Dermis lymphatic vessel endothelial cell (primary cell): ENCODE measurements around the gene PCDHA10. TPM values are rescaled to one million over a fixed set of nuclear protein-coding genes. Genes with fewer than 3 reads are reported as not detected.

Experiments
- total RNA-seq: library from RNA; depleted of rRNA; stranded (reverse); fragments of >200 nt; gene quantifications from 2 replicates; pipeline ENCODE4 v1.2.1, GENCODE V29; 2014

The PCDHA10 gene, protein sequence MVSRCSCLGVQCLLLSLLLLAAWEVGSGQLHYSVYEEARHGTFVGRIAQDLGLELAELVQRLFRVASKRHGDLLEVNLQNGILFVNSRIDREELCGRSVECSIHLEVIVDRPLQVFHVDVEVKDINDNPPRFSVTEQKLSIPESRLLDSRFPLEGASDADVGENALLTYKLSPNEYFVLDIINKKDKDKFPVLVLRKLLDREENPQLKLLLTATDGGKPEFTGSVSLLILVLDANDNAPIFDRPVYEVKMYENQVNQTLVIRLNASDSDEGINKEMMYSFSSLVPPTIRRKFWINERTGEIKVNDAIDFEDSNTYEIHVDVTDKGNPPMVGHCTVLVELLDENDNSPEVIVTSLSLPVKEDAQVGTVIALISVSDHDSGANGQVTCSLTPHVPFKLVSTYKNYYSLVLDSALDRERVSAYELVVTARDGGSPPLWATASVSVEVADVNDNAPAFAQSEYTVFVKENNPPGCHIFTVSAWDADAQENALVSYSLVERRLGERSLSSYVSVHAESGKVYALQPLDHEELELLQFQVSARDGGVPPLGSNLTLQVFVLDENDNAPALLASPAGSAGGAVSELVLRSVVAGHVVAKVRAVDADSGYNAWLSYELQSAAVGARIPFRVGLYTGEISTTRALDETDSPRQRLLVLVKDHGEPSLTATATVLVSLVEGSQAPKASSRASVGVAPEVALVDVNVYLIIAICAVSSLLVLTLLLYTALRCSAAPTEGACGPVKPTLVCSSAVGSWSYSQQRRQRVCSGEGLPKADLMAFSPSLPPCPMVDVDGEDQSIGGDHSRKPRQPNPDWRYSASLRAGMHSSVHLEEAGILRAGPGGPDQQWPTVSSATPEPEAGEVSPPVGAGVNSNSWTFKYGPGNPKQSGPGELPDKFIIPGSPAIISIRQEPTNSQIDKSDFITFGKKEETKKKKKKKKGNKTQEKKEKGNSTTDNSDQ
- total RNA-seq, result under 0.01 and 0.09 TPM in 2 replicates

DNA sequence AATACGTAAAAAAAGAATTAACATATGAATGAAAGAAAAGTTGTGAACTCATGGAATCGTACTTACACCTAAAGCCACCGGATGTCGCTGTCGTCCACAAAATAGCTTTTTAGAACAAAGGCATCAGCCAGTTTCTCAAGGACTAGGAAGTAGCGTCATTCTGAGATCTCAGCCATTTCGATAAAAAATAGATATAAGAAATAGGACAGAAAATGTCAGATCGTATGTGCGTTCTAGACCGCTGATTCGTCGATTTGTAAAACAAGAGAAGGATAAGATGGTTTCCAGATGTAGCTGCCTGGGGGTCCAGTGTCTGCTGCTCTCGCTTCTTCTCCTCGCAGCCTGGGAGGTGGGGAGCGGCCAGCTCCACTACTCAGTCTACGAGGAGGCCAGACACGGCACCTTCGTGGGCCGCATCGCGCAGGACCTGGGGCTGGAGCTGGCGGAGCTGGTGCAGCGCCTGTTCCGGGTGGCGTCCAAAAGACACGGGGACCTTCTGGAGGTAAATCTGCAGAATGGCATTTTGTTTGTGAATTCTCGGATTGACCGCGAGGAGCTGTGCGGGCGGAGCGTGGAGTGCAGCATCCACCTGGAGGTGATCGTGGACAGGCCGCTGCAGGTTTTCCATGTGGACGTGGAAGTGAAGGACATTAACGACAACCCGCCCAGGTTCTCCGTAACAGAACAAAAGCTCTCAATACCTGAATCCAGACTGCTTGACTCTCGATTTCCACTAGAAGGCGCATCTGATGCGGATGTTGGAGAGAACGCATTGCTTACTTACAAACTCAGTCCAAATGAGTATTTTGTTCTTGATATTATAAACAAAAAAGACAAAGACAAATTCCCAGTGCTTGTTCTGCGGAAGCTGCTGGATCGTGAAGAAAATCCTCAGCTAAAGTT lies at the start of gene PCDHA10:
Gene PCDHA10 (plus strand): TSS at position 126 of the 903 bp plus-strand sequence. CDS start 152 bp downstream, at position 278.

DNA sequence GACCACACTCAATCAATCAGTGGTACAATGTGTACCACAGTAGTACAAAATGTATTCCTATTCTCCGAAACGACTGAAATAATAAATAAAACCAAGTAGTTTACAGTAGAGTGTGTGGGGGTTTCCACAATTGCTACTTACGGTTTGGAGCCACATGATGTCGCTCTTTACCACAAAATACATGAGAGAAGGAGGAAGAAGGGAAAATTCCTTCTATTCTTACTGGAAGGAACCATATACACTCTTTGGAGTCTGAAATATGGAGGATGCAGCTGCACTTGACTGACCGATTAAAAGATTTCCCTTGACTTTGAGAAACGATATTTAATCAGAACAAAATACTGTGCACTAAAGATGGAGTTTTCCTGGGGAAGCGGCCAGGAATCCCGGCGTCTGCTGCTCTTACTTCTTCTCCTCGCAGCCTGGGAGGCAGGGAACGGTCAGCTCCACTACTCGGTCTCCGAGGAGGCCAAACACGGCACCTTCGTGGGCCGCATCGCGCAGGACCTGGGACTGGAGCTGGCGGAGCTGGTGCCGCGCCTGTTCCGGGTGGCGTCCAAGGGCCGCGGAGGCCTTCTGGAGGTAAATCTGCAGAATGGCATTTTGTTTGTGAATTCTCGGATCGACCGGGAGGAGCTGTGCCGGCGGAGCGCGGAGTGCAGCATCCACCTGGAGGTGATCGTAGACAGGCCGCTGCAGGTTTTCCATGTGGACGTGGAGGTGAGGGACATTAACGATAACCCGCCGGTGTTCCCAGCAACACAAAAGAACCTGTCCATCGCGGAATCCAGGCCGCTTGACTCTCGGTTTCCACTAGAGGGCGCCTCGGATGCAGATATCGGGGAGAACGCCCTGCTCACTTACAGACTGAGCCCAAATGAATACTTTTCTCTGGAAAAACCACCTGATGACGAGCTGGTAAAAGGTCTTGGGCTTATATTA lies 48.6 kb upstream of the PCDHA10 start, which contains the start of gene PCDHA4:
Gene PCDHA4 (plus strand): TSS at position 235 of the 942 bp plus-strand sequence.

DNA sequence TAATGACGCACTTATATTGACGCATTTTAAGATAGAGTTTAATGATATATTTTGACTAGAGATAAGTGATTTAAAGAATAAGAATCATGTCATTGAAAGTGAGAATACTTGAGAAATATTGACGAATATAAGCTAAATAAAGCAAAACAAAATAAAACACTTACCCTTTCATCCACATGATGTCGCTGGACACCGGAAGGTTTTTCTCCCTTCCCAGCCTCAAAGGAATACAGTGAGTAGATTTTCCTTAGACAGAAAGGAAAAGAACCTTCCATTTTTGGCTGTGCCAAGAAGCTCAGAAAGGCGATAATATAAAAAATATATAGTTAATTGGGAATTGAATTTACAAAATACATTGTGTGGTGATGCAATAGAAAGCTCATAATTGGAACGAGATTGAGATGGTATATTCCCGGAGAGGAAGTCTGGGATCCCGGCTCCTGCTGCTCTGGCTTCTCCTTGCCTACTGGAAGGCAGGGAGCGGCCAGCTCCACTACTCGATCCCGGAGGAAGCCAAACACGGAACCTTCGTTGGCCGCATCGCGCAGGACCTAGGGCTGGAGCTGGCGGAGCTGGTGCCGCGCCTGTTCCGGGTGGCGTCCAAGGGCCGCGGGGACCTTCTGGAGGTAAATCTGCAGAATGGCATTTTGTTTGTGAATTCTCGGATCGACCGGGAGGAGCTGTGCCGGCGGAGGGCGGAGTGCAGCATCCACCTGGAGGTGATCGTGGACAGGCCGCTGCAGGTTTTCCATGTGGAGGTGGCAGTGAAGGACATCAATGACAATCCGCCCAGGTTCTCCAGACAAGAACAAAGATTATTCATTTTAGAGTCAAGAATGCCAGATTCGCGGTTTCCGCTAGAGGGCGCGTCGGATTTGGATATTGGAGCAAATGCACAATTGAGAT lies 34.1 kb upstream of the PCDHA10 start, which contains the start of gene PCDHA5:
Gene PCDHA5 (plus strand): TSS at position 239 of the 906 bp plus-strand sequence.

DNA sequence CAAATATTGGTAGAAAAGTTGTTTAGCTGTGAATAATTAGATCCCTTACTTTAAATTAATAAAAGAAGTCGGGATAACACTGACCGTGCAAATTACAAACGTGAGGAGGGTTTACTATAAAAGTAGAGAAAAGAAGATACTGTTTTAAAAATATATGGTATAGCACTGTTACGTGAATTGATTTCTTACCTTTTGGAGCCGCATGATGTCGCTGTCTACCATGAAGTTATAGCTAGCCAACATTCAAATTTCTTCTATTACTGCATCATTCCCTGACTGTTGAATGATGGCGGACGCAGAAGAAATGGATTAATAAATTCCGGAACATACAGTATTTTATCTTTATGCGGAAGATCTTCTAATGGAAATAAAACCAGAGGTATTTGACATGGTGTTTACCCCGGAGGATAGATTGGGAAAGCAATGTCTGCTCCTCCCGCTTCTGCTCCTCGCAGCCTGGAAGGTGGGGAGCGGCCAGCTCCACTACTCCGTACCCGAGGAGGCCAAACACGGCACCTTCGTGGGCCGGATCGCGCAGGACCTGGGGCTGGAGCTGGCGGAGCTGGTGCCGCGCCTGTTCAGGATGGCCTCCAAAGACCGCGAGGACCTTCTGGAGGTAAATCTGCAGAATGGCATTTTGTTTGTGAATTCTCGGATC lies 27.9 kb upstream of the PCDHA10 start, which contains the start of gene PCDHA6:
Gene PCDHA6 (plus strand): TSS at position 257 of the 658 bp plus-strand sequence. CDS start 132 bp downstream, at position 389.

DNA sequence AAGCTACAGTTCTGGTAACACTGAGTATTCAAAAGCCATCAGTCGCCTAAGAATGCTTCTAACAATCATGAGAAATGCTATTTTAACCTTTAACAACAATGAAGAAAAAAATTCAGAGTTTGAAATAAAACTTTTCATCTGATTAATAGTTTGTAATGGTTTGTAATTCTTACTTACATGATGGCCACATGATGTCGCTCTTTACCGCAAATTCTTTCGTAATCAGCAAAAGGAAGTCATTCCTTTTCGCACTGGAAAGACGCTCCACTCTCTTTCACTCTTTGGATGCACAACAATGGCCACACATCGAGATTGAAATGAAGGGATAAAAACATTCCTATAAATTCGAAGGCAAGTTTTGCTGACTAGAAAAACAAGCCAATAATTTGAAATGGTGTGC lies 21.7 kb upstream of the PCDHA10 start, which contains the start of gene PCDHA7:
Gene PCDHA7 (plus strand): TSS at position 277 of the 400 bp plus-strand sequence. CDS start 115 bp downstream, at position 392.

DNA sequence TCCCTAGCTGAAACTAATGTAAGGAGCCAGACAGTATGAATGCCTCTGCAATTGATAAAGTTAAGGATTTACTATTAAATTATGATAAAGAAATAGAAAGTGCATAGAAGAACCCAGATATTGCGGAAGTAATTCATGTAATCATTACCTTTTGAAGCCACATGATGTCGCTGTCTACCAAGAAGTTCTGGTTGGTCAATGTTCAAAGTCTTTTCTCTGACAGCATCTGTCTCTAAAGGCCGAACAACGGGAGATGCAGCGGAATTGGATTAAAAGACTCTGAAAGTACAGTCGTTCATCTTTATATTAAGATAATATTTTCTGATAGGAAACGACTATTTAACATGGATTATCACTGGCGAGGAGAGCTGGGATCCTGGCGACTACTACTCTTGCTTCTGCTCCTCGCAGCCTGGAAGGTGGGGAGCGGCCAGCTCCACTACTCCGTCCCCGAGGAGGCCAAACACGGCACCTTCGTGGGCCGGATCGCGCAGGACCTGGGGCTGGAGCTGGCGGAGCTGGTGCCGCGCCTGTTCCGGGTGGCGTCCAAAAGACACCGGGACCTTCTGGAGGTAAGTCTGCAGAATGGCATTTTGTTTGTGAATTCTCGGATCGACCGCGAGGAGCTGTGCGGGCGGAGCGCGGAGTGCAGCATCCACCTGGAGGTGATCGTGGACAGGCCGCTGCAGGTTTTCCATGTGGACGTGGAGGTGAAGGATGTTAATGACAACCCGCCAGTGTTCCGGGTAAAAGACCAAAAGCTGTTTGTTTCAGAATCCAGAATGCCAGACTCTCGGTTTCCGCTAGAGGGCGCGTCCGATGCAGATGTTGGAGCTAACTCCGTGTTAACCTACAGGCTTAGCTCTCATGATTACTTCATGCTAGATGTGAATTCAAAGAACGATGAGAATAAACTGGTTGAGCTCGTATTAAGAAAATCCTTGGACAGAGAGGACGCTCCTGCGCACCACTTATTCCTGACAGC lies 14.4 kb upstream of the PCDHA10 start, which contains the start of gene PCDHA8:
Gene PCDHA8 (plus strand): TSS at position 210 of the 985 bp plus-strand sequence. CDS start 135 bp downstream, at position 345.

DNA sequence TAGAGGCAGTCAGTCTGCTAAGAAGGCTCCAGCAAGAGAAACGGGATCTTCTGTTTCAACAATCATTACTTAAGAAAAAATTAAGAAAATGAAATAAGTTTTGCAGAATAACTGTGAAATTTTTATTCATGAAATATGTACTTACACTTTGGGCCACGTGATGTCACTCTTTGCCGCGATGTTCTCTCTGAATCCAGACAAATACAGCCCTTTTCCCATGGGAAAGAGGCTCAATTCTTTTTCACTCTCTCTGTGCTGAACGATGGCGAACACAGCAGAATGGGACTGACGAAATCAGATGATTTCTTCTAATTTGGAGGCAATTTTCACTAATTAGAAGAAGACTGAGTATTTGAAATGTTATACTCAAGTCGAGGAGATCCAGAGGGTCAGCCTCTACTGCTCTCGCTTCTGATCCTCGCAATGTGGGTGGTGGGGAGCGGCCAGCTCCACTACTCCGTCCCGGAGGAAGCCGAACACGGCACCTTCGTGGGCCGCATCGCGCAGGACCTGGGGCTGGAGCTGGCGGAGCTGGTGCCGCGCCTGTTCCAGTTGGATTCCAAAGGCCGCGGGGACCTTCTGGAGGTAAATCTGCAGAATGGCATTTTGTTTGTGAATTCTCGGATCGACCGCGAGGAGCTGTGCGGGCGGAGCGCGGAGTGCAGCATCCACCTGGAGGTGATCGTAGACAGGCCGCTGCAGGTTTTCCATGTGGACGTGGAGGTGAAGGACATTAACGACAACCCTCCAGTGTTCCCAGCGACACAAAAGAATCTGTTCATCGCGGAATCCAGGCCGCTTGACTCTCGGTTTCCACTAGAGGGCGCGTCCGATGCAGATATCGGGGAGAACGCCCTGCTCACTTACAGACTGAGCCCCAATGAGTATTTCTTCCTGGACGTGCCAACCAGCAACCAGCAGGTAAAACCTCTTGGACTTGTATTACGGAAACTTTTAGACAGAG lies 7.3 kb upstream of the PCDHA10 start, which contains the start of gene PCDHA9:
Gene PCDHA9 (plus strand): TSS at position 244 of the 964 bp plus-strand sequence. CDS start 114 bp downstream, at position 358.

DNA sequence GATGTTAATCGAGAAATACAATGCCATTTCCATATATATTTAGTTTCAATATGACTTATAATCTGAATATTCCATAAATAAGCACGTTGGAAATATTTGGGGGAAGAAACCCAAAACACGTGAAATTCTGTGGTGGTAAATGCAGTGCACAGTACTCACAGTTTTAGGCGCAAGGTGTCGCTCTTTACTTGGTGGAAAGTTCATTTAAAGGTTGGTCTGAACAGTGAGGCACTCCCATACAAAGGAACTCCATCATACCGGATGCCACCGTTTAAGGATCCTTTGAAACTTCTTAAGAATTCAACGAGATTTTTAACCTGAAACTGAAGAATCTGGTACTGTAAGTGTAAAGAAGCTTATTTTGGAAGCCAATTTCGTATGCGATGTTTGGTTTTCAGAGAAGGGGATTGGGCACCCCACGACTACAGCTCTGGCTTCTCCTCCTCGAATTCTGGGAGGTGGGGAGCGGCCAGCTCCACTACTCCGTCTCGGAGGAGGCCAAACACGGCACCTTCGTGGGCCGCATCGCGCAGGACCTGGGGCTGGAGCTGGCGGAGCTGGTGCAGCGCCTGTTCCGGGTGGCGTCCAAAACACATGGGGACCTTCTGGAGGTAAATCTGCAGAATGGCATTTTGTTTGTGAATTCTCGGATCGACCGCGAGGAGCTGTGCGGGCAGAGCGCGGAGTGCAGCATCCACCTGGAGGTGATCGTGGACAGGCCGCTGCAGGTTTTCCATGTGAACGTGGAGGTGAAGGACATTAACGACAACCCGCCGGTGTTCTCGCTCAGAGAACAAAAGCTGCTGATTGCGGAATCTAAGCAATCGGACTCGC lies 13.2 kb downstream of the PCDHA10 start, which contains the start of gene PCDHA11:
Gene PCDHA11 (plus strand): TSS at position 237 of the 834 bp plus-strand sequence. CDS start 147 bp downstream, at position 384.

DNA sequence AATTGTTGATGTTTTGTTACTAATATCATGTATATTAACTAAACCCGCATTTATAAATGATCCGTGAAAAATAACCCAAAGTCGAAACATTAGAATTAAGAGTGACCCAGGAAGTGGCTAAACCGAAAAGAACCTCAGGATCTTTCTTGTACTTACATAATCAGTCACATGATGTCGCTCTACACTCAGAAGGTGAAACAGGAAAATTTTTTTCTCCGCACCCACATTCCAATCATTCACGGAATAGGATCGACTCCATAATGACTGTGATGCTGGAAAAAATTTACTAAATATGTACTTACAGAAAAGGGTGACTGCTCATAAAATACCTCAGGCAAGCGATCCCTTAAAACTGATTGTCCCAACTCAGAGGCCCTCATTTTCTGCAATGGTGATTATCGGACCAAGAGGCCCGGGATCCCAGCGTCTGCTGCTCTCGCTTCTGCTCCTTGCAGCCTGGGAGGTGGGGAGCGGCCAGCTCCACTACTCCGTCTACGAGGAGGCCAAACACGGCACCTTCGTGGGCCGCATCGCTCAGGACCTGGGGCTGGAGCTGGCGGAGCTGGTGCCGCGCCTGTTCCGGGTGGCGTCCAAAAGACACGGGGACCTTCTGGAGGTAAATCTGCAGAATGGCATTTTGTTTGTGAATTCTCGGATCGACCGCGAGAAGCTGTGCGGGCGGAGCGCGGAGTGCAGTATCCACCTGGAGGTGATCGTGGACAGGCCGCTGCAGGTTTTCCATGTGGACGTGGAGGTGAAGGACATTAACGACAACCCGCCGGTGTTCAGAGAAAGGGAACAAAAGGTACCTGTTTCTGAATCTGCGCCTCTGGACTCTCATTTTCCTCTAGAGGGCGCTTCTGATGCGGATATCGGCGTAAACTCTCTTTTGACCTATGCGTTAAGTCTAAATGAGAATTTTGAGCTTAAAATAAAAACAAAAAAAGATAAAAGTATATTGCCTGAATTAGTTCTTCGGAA lies 19.7 kb downstream of the PCDHA10 start, which contains the start of gene PCDHA12:
Gene PCDHA12 (plus strand): TSS at position 224 of the 981 bp plus-strand sequence. CDS start 165 bp downstream, at position 389.

DNA sequence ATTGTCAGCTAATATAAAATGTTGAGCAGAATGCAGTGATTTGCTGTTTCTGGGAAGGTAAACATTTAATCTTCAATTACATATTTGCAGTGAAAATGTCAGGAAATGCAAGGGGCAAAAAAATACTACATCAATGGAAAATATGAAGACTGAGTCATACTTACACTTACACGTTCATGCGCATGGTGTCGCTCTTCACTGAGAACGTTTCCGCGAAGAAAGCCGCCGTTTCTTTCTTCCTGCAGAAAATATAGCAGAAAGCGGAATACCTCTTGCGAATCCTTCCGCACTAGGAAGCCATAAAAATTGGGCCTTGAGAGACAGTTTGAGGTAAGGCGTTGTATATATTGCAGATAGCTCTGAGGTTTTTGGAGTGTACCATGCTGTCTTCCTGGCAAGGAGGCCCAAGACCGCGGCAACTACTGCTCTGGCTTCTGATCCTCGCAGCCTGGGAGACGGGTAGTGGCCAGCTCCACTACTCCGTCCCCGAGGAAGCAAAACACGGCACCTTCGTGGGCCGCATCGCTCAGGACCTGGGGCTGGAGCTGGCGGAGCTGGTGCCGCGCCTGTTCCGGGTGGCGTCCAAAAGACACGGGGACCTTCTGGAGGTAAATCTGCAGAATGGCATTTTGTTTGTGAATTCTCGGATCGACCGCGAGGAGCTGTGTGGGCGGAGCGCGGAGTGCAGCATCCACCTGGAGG lies 26.3 kb downstream of the PCDHA10 start, which contains the start of gene PCDHA13:
Gene PCDHA13 (plus strand): TSS at position 236 of the 702 bp plus-strand sequence. CDS start 145 bp downstream, at position 381.

